Neural progenitor cell (in vitro differentiated cells): ENCODE results near the gene OOSP2.

Source experiments
- CTCF ChIP-seq: fragments of 200-600 bp; sonication (generic); IDR thresholded peaks from 2 replicates; pipeline ENCODE4 v1.5.1; 2017; ENCODE audit warnings: antibody characterized with exemption, mild to moderate bottlenecking
- EZH2 ChIP-seq: fragments of 200-600 bp; sonication (generic); IDR thresholded peaks from 2 replicates; pipeline ENCODE4 v1.6.1; 2017; ENCODE audit warnings: antibody characterized with exemption, mild to moderate bottlenecking, moderate library complexity
- EZH2phosphoT487 ChIP-seq: fragments of 200-600 bp; sonication (generic); IDR thresholded peaks from 2 replicates; pipeline ENCODE4 v1.6.1; 2017; ENCODE audit warnings: antibody characterized with exemption

- TF ChIP-seq EZH2phosphoT487 = no peak
- no peak for TF ChIP-seq CTCF
- no peak for TF ChIP-seq EZH2
Measured at GRCh38 chr11:60040109-60040508, at the start of gene OOSP2.
